Stomach (tissue), 9 donors: ENCODE measurements around the gene PRKCA. TPM values are rescaled to one million over a fixed set of nuclear protein-coding genes. Genes with fewer than 3 reads are reported as not detected.
A peak's percentile ranks its signal among the peaks of the same experiment; 100 is the strongest.

ENCODE experiments used
- DNase-seq, 2 donors: peaks; one replicate each; pipeline versions ENCODE4 v3.0.0 to v3.0.0-alpha.2; 2013 to 2019
- H3K27ac ChIP-seq, 5 donors: fragments of 200-600 bp in 4 of 5; sonication (generic) in 4 of 5; one replicate each; pipeline ENCODE4 v1.5.1; 2013 to 2019; ENCODE audit warnings: mild to moderate bottlenecking in 1 of 5, moderate library complexity in 1 of 5
- H3K27me3 ChIP-seq, 3 donors: fragments of 200-600 bp; sonication (generic); one replicate each; pipeline ENCODE4 v1.5.1; 2017 to 2019; ENCODE audit warnings: mixed run types in 1 of 3
- H3K36me3 ChIP-seq, 4 donors: fragments of 200-600 bp; sonication (generic); 1 replicate in 3 of 4; 2 replicates in 1 of 4; pipeline ENCODE4 v1.5.1; 2016 to 2019
- H3K4me1 ChIP-seq, 4 donors: fragments of 200-600 bp; sonication (generic); one replicate each; pipeline ENCODE4 v1.5.1; 2016 to 2019
- H3K4me3 ChIP-seq, 4 donors: fragments of 200-600 bp; sonication (generic) in 3 of 4; one replicate each; pipeline ENCODE4 v1.5.1; 2016 to 2019; ENCODE audit warnings: mild to moderate bottlenecking in 1 of 4
- H3K9me3 ChIP-seq, 4 donors: fragments of 200-600 bp; sonication (generic); one replicate each; pipeline ENCODE4 v1.5.1; 2016 to 2019
- EP300 ChIP-seq: sonication (generic); formaldehyde crosslinking; IDR thresholded peaks from one replicate; pipeline ENCODE4 v1.6.1; 2017; ENCODE audit warnings: antibody characterized with exemption
- POLR2A ChIP-seq, 4 donors: fragments of 450-650 bp; IDR thresholded peaks; one replicate each; pipeline ENCODE4 v1.6.1; 2016; ENCODE audit warnings: antibody characterized with exemption in 4 of 4, control low read depth in 2 of 4, mild to moderate bottlenecking in 1 of 4, moderate library complexity in 1 of 4
- POLR2AphosphoS5 ChIP-seq, 3 donors: sonication (generic); formaldehyde crosslinking; IDR thresholded peaks; one replicate each; pipeline ENCODE4 v1.6.1; 2016; ENCODE audit warnings: antibody characterized with exemption in 3 of 3
- WGBS, 5 donors: extraction: QIAGEN DNeasy Blood & Tissue Kit in 3 of 5; methylation state at CpG; one replicate each; pipeline versions ENCODE4 v1.1.5 to v1.1.7; 2013 to 2018; 5-methylcytosine and 5-hydroxymethylcytosine counted together
- intact Hi-C: fragments of 100-400 bp; cut with DNase I; formaldehyde crosslinking; loops from one replicate; pipeline ENCODE4 v1.15.1; 2023; ENCODE audit warnings: low total_unique reads
- polyA plus RNA-seq, 3 donors: library from polyadenylated mRNA; stranded (reverse); fragments of 200-250 nt; gene quantifications; one replicate each; pipeline ENCODE4 v1.2.3, GENCODE V29; 2013
- total RNA-seq, 5 donors: library from RNA; depleted of rRNA; stranded (reverse); fragments of >200 nt; gene quantifications; one replicate each; pipeline versions ENCODE4 v1.1.0 to v1.2.3, GENCODE V29; 2014 to 2016
- TF ChIP-seq, protein P1 (sequence below), 7 experiments: fragments of 450-650 bp in 4 of 7; fragments of 200-600 bp in 3 of 7; sonication (generic) in 3 of 7; IDR thresholded peaks; one replicate each; pipeline ENCODE4 v1.5.1; 2016 to 2019; ENCODE audit warnings: antibody characterized with exemption in 7 of 7, control low read depth in 2 of 7, mild to moderate bottlenecking in 1 of 7
- donor health status: healthy with polysubstance abuse.
- donor health status: Bipolar disorder and iron deficiency.
- donor health status: healthy.

Gene PRKCA
- total and polyA plus RNA-seq, 8 donors, result 2.1 to 41.1 (median 12.2) TPM

DNA sequence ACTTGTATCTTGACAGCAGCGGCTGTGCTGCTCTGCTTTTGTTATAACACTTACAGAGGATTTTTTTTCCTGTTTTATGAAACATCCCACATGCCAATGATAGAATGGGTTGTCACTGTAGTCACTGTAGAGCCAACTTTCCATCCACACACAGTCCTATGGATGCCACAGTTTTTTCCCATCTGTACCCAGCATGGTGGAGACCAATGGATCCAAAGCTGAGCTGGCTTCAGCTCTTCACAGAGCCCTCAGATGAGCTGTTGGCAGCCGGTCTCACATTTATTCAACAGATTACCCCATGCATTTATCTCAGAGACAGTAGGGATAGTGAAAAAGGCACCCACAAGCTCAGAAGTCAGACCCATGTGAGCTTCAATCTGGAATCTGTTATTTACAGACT, 441.1 kb downstream of the PRKCA start:
- WGBS, 5 donors, result 96 to 100% (median 98%) methylated on average over 2 of the region's 2 CpGs
- H3K27ac ChIP-seq, result no peak overlapping the region
- H3K36me3 ChIP-seq, result peaks cover 7 to 84% (median 67%) of the 10 kb centered on the region in 4 donors
- no peaks in the 10 kb centered on the region for H3K4me1 ChIP-seq
- intact Hi-C loops, result no loop called here
- TF ChIP-seq, protein P1, sequence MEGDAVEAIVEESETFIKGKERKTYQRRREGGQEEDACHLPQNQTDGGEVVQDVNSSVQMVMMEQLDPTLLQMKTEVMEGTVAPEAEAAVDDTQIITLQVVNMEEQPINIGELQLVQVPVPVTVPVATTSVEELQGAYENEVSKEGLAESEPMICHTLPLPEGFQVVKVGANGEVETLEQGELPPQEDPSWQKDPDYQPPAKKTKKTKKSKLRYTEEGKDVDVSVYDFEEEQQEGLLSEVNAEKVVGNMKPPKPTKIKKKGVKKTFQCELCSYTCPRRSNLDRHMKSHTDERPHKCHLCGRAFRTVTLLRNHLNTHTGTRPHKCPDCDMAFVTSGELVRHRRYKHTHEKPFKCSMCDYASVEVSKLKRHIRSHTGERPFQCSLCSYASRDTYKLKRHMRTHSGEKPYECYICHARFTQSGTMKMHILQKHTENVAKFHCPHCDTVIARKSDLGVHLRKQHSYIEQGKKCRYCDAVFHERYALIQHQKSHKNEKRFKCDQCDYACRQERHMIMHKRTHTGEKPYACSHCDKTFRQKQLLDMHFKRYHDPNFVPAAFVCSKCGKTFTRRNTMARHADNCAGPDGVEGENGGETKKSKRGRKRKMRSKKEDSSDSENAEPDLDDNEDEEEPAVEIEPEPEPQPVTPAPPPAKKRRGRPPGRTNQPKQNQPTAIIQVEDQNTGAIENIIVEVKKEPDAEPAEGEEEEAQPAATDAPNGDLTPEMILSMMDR (IDR thresholded peaks at IDR 0.05), result no peak
- TF ChIP-seq POLR2A (IDR thresholded peaks at IDR 0.05), result no peak
- no peak for TF ChIP-seq POLR2AphosphoS5 (IDR thresholded peaks at IDR 0.05)
- no peak for TF ChIP-seq EP300
- H3K9me3 ChIP-seq, result no peaks in the 10 kb centered on the region
- no peak overlapping the region for H3K4me3 ChIP-seq
- no peak for DNase-seq
- no peaks in the 10 kb centered on the region for H3K27me3 ChIP-seq

DNA sequence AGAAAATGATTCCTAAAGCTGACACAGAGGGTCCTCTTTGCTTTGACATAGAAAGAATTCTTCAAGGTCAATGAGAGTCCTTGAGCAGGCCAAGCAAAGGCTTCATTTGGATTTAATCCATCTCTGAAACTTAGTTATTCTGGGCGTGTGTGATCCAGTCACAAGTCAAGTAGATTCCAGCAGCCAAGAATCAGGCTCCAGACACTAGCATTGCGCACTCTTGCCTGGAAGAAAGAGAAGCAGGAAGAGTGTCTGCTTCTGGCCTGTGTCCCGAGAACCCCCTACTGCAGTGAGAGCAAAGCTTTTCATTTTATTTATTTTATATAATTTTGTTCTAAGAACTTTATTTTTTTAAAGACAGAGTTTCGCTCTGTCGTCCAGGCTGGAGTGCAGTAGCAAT, 444.3 kb downstream of the PRKCA start:
- no peak overlapping the region for H3K4me3 ChIP-seq
- WGBS, 5 donors, result 82 to 94% (median 86%) methylated on average over 5 of the region's 5 CpGs
- TF ChIP-seq, protein P1 (IDR thresholded peaks at IDR 0.05), result no peak
- TF ChIP-seq POLR2A (IDR thresholded peaks at IDR 0.05), result no peak
- TF ChIP-seq EP300, result no peak
- no peak for TF ChIP-seq POLR2AphosphoS5 (IDR thresholded peaks at IDR 0.05)
- peak in 1 of 2 donors; percentile 47 for DNase-seq
- H3K27ac ChIP-seq, result no peak overlapping the region
- intact Hi-C loops, result no loop called here
- no peaks in the 10 kb centered on the region for H3K27me3 ChIP-seq
- peaks cover 4 to 83% (median 62%) of the 10 kb centered on the region in 4 donors for H3K36me3 ChIP-seq
- no peaks in the 10 kb centered on the region for H3K9me3 ChIP-seq
- no peaks in the 10 kb centered on the region for H3K4me1 ChIP-seq

DNA sequence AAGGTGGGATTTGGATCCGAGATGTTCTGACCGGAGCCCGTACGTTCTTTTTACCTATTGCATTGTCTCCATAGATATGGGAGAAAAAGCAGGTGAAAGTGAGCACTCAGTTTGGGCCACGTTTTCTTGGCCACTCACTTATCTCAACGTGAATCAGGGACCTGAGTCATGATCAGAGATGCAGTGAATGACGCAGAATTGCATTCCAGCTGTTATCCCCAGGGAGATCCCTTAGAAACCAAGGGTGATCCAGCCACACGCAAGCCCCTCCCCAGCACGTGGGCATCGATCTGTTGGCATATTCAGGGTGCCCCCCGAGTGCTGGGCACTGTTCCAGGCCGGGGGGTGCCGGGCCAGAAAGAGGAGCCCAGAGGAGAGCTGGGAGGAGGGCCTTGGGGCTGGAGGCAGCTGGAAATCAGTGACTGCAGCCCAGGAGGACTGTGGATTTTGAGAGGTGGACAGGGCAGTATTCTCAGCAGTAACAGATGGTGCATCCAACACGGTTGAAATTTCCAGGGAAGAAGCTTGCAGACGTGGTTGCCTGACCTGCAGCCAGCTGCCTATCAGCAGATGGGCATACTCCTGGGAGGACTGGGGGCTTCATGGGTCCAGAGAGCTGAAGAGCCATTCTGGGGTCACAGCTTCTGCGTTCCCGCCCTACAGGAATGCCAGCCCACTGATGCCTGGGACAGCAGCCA, 445.3 kb downstream of the PRKCA start:
- Histone ChIP-seq H3K4me1 (no peaks in the 10 kb centered on the region), H3K9me3 (no peaks in the 10 kb centered on the region), H3K36me3 (peaks cover 0 to 78% (median 56%) of the 10 kb centered on the region in 4 donors), H3K27me3 (no peaks in the 10 kb centered on the region), H3K4me3 (no peak overlapping the region), H3K27ac (no peak overlapping the region)
- intact Hi-C loops, result no loop called here
- TF ChIP-seq POLR2AphosphoS5 (IDR thresholded peaks at IDR 0.05), result no peak
- TF ChIP-seq, protein P1 (IDR thresholded peaks at IDR 0.05), result no peak
- no peak for TF ChIP-seq POLR2A (IDR thresholded peaks at IDR 0.05)
- TF ChIP-seq EP300, result no peak
- DNase-seq, result no peak
- 88 to 91% (median 89%) methylated on average over 17 of the region's 17 CpGs for WGBS, 5 donors

DNA sequence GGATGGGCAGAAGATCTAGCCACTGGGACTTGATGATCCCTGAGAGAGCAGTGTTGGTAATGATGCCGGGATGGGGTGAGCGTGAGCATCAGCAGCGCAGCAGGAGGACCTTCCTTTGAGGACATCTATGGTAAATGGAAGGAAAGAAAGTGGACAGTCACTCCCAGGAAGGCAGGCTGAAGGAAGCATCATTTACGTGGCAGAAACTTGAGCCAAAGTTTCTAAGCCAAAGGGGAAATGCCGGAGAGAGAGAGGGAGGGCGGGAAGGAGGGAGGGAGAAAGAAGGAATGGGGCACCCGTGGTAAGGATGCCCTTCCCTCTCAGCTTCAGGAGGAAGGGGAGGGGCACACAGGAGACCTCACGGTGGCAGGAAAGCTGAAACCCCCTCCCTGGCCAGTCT, 446.2 kb downstream of the PRKCA start:
- Histone ChIP-seq H3K36me3 (peaks cover 0 to 78% (median 49%) of the 10 kb centered on the region in 4 donors), H3K9me3 (no peaks in the 10 kb centered on the region), H3K27me3 (no peaks in the 10 kb centered on the region), H3K27ac (no peak overlapping the region), H3K4me3 (no peak overlapping the region), H3K4me1 (no peaks in the 10 kb centered on the region)
- no peak for DNase-seq
- WGBS, 5 donors, result 79 to 88% (median 86%) methylated on average over 8 of the region's 8 CpGs
- TF ChIP-seq POLR2AphosphoS5 (IDR thresholded peaks at IDR 0.05) (no peak), EP300 (no peak), POLR2A (IDR thresholded peaks at IDR 0.05) (no peak)
- TF ChIP-seq, protein P1 (IDR thresholded peaks at IDR 0.05), result no peak
- intact Hi-C loops, result no loop called here
